Posterior cingulate gyrus (tissue), 11 donors: ENCODE data around the gene MVD.
"Not testable (repeated sequence)": the region's sequence is repeated elsewhere in the genome, so short reads cannot be mapped to it uniquely, and the experiment has no call there.

Experiments used
- DNase-seq, 10 donors: peaks; one replicate each; pipeline versions ENCODE4 v3.0.0 to v3.0.0-alpha.2; 2020 to 2021; ENCODE audit warnings: mixed read lengths in 3 of 10
- intact Hi-C: fragments of 100-400 bp; cut with DNase I; formaldehyde crosslinking; loops from one replicate; pipeline ENCODE4 v1.15.1; 2023

The MVD gene

GRCh38 chr16:88685156-88686061 lies 22.5 kb upstream of the MVD start:
- intact Hi-C loops = no loop called here
- DNase-seq = peak in 2 of 10 donors; percentile 34 to 82

DNA sequence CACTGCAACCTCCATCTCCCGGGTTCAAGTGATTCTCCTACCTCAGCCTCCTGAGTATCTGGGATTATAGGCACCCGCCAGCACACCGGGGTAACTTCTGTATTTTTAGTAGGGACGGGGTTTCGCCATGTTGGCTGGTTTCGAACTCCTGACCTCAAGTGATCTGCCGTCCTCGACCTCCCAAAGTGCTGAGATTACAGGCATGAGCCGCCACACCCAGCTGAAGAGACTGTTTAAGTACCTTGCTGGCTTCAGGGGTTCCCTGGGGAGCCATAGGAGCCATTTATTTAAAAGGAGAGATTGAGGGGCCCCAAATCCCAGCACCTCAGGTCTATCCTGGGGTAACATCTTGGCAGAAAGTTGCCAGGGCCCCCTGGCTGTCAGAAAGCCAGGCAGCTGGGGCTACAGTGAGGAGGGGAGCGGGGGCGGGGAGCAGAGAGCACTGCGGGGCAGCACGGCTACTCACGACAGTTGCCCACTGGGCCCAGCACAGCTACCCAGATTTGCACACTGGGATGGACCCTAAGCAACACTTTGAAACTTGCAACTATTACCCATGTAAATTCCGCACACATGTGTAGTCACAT lies 21.8 kb upstream of the MVD start:
- intact Hi-C loops = no loop called here
- no peak for DNase-seq

GRCh38 chr16:88681709-88682451 lies 19.0 kb upstream of the MVD start:
- intact Hi-C loops = no loop called here
- peak; percentile 37 to 97 (median 78) for DNase-seq

GRCh38 chr16:88681084-88681680 lies 18.3 kb upstream of the MVD start:
- DNase-seq = no peak
- intact Hi-C loops = no loop called here

DNA sequence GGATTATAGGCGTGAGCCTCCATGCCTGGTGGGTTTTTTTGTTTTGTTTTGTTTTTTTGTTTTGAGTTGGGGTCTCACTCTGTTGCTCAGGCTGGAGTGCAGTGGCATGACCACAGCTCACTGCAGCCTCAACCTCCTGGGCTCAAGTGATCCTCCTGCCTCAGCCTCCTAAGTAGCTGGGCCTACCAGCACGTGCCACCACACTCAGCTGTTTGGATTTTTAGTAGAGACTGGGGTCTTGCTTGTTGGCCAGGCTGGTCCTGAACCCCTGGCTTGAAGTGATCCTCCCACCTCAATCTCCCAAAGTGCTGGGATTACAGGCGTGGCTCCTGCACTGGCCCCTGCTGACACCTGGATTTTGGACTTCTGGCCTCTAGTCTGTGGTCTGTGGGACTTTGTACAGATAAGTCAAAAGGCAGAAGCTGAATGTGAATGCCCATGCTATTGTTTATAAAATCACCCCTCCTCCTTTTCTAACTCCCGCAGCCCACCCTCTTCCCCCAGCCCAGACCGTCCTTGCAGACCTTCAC lies 17.7 kb upstream of the MVD start:
- no peak for DNase-seq
- intact Hi-C loops = no loop called here

DNA sequence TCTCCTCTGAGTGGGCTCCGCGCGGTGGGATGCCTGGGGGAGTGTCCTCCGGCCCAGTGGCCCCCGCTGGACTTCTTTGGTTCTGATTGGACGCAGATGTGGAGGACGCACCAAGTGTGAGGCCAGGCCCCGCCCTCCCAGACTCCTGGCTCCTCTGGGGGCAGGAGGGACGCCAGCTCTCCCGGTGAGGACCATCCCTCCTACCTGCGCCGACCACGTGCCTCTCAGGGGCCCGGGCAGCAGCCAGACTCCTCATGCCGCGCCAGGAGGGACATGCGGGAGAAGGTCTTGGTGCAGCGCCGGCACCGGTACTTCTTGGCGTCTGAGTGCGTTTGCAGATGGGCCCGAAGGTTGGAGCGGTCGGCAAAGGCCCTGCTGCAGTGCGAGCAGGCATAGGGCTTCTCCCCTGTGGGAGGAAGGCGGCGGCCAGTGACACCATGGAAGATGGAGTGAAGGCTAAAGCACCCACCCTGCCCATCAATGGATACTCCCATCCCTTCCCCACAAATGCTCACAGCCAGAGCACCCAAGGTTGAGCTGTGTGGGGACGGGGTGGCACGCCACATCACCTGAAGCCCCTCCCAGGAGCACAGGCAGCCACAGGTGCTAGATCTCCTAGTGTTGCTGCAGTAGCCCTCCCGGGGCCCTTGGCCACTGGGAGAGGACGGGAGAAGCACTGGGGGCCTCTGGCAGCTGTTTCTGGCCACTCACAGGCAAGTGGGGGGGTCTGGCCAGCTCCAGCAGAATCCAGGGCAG lies 15.5 kb upstream of the MVD start:
- DNase-seq = peak in 1 of 10 donors; percentile 82
- intact Hi-C loops = no loop called here

DNA sequence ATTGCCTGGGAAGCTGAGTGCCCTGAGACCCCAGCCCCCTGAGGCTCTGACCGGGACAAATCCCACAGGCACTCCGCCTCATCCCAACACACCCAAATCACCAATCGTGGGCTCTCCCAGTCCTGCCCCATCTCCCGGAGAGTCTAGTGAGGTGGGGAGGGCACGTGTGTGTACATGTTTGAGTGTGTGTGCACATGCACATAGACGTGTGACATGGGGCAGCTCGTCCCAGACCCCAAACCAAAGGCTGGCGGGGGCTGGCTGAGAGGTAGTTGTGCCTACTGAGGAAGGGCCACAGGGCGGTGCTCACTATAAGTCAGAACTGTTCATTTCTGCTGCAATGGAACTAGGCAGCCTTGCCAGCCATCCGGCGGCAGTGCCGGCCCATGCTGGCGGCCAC lies 14.8 kb upstream of the MVD start:
- DNase-seq = no peak
- intact Hi-C loops = no loop called here

DNA sequence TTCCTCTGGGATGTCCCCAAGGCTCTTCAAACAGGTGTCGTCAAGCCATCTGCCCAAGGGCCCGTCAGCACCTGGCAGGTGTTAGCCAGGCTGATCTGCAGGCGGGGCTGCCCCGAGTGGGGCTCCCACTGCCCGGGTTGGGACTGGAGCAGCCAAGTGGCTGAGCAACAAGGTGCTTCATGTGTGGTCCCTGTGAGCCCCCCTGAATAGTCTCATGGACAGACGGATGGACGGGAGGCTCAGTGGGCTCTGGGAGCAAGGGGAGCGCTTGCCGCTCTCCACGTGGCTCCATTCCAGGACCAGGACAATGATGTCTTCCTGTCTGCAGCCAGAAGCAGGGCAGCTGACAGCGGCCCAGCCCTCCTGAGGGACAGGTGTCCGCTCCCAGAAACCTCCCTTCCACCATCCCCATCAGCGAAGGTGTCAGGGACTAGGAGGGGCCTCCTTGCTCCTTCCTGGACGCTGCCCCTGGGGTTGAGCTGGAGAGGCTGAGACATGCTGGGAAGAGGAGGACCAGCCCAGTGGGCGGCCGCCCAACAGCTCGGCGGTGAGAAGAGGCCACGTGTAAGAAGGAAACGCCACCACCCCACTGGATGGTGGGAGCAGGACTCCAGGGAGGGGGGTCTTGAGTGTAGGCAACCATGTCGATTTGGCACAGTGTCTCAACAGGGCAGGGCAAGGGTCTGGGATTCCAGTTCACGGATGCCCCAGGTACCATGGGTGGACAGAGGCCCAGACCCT lies 13.8 kb upstream of the MVD start:
- no peak for DNase-seq
- intact Hi-C loops = no loop called here

DNA sequence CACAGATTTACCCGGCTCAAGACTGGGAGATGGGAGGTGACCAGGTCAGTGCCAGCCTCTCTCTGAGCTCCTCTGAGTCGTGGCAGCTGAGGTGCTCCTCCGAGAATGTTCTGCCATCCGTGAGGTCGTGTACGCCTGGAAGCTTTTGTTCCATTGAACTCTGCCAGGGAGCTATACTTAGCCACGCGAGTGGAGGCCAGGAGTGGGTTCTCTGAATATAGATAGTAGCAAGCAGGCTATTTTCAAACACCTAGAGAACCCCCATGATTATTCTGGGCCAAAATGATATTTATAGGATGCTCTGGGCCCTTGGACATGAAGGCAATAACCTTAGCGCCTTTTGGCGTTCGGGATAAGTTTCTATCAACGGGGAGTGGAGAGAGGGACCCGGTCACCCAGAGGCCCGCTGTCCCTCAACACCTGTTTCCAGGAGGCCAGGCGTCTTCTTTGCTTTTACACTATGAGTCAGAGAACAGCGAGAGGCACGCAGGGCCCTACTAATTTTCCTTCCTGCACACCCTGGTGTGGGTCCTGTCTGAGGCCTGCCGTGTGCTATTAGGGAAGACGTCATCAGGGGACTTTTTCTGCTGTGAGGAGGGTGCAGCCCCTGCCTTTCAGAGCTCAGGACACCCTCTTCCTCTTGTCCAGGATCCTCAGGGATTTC lies 11.0 kb upstream of the MVD start:
- intact Hi-C loops = no loop called here
- no peak for DNase-seq

DNA sequence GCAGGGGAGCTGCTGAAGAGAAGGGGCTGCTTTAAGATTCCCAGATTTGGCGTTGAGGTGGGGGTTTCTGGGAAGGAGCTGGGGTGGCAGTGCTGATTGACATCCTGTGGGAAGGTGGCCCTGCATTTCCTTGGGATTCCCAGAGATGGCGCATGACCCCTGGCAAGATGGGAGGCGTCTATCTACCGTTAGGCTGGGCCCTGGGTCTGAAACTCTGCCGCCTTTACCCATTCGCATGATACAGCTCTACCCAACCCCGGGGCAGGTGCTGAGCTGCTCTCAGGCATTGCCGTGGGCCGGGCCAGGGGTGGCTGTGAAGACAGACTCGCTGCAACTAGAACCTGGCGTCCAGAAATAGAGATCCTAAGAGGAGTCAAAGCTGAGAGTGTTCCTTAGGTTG lies 9.9 kb upstream of the MVD start:
- no peak for DNase-seq
- intact Hi-C loops = no loop called here

GRCh38 chr16:88671806-88672205 lies 8.9 kb upstream of the MVD start:
- intact Hi-C loops = no loop called here
- peak in 1 of 10 donors; percentile 82 for DNase-seq

DNA sequence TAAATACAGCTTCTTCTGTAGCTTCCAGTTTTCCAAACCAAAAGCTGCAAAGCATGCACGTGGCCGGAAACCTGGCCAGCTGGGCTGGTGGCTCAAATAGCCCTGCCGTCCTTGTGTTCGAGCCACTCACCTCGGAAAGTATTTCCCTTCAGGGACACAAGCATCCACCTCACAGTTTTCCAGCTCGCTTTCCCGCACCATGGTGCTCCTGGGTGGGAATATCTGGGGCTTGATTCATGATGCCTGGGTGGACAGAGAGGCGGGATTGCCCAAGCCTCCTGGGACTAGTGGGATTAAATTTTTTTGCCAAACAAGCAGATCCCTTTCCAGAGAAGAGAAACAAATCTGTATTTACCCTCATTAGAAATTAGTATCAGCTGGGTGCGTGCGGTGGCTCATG lies 7.1 kb upstream of the MVD start:
- DNase-seq = no peak
- intact Hi-C loops = no loop called here

- intact Hi-C loops, DNase-seq: not testable (repeated sequence)
Observed at GRCh38 chr16:88669493-88669892, 6.6 kb upstream of the MVD start.

DNA sequence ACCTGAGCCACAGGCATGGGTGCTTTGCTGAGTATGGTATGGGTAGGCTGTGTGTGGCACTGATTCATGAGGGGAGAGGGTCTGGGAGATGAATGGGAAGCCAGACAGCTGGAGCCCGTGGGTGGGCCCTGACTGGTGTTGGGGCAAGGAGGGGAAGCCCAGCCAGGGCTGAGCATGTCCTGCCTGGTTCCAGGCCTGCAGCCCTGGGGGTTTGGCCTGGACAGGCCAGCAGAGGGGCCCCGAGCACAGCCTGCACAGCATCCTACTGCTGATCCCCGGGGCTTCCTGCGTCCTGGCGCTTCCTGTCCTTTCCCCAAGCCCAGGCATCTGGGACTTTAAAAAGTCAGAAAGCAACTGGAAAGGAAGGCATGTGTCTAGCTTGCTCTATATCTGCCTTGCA lies 4.6 kb upstream of the MVD start:
- no peak for DNase-seq
- intact Hi-C loops = no loop called here

DNA sequence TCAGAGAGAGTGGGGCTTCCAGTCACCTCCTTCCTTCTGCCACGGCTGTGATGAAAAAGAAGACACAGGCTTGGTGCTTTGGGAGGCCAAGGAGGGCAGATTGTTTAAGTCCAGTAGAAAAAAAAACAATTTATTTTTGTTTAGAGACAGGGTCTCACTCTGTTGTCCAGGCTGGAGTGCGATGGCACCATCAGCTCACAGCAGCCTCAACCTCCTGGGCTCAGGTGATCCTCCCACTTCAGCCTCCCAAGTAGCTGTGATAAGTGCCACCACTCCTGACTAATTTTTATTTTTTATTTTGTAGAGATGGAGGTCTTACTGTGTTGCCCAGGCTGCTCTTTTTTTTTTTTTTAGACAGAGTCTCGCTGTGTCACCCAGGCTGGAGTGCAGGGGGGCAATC lies 2.7 kb upstream of the MVD start:
- no peak for DNase-seq
- intact Hi-C loops = no loop called here

GRCh38 chr16:88665148-88665547 lies 2.3 kb upstream of the MVD start:
- intact Hi-C loops = no loop called here
- no peak for DNase-seq

DNA sequence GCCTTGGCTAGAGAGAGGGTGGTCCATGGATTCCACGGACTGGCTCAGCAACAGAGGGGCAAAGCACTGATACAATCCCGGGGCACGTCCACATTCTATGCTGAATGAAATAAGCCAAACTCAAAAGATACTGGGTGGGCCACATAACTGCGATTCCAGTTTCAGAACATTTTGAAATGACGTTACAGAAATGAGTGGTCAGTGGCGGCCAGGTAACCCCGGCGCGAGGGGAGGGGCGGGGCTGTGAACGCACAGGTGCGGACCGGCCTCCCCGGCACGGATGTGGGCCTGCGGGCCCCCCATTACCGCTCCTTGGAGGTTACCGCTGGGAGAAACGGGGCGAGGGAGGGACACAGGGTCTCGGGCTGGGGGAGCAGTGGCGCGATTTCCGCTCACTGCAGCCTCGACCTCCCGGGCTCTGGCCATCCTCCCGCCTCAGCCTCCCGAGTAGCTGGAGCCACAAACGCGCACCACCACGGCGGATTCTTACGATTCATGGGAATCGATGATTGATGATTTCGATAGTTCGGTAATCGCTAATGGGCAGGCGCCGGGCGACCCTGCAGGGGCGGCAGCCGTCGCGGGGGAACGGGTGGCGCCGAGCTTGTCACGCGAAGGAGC lies 559 bp downstream of the MVD start:
- intact Hi-C loops = no loop called here
- no peak for DNase-seq

GRCh38 chr16:88661468-88661867 lies 1.4 kb downstream of the MVD start:
- intact Hi-C loops = no loop called here

More at GRCh38 chr16:88661468-88661867, 1.4 kb downstream of the MVD start:
- no peak for DNase-seq
